Thymus (tissue), 11 donors: Measurements from ENCODE around the gene RAD23B. TPM values are rescaled to one million over a fixed set of nuclear protein-coding genes. Genes with fewer than 3 reads are reported as not detected.
"Not testable (repeated sequence)": the region's sequence is repeated elsewhere in the genome, so short reads cannot be mapped to it uniquely, and the experiment has no call there.

Source experiments
- DNase-seq, 9 donors: peaks; one replicate each; pipeline ENCODE4 v3.0.0-alpha.2; 2013; ENCODE audit warnings: low spot score in 9 of 9, low read depth in 6 of 9, missing footprints in 1 of 9
- H3K27ac ChIP-seq, 2 donors: one replicate each; pipeline ENCODE4 v1.5.1; 2013; ENCODE audit warnings: control low read depth in 1 of 2, low read depth in 1 of 2, low read length in 1 of 2, mild to moderate bottlenecking in 1 of 2, moderate library complexity in 1 of 2
- H3K27me3 ChIP-seq, 2 donors: one replicate each; pipeline ENCODE4 v1.5.1; 2013; ENCODE audit warnings: low read length in 1 of 2; ENCODE audit not compliant: control insufficient read depth in 2 of 2, insufficient read depth in 1 of 2
- H3K36me3 ChIP-seq, 2 donors: one replicate each; pipeline ENCODE4 v1.5.1; 2013; ENCODE audit warnings: low read length in 1 of 2, mild to moderate bottlenecking in 1 of 2, moderate library complexity in 1 of 2; ENCODE audit not compliant: control insufficient read depth in 2 of 2, insufficient read depth in 2 of 2
- H3K4me1 ChIP-seq, 2 donors: one replicate each; pipeline ENCODE4 v1.5.1; 2013; ENCODE audit warnings: low read length in 2 of 2; ENCODE audit not compliant: control insufficient read depth in 2 of 2, insufficient read depth in 2 of 2
- H3K4me3 ChIP-seq, 2 donors: one replicate each; pipeline ENCODE4 v1.5.1; 2013; ENCODE audit warnings: low read length in 2 of 2, control low read depth in 1 of 2, mild to moderate bottlenecking in 1 of 2
- H3K9me3 ChIP-seq, 2 donors: one replicate each; pipeline ENCODE4 v1.5.1; 2013; ENCODE audit warnings: low read length in 1 of 2, mild to moderate bottlenecking in 1 of 2; ENCODE audit not compliant: control insufficient read depth in 2 of 2, insufficient read depth in 1 of 2
- WGBS: extraction: QIAGEN DNeasy Blood & Tissue Kit; methylation state at CpG from one replicate; pipeline ENCODE4 v1.1.7; 2013; 5-methylcytosine and 5-hydroxymethylcytosine counted together
- polyA plus RNA-seq: library from polyadenylated mRNA; stranded (reverse); fragments of 200-250 nt; gene quantifications from one replicate; pipeline ENCODE4 v1.2.3, GENCODE V29; 2013
- total RNA-seq: library from RNA; stranded (reverse); fragments of 120-200 nt; gene quantifications from one replicate; pipeline ENCODE4 v1.2.4, GENCODE V29; 2013
- donor health status: healthy.

Gene RAD23B
- total and polyA plus RNA-seq, 2 donors = 40.7 to 51.4 TPM

DNA sequence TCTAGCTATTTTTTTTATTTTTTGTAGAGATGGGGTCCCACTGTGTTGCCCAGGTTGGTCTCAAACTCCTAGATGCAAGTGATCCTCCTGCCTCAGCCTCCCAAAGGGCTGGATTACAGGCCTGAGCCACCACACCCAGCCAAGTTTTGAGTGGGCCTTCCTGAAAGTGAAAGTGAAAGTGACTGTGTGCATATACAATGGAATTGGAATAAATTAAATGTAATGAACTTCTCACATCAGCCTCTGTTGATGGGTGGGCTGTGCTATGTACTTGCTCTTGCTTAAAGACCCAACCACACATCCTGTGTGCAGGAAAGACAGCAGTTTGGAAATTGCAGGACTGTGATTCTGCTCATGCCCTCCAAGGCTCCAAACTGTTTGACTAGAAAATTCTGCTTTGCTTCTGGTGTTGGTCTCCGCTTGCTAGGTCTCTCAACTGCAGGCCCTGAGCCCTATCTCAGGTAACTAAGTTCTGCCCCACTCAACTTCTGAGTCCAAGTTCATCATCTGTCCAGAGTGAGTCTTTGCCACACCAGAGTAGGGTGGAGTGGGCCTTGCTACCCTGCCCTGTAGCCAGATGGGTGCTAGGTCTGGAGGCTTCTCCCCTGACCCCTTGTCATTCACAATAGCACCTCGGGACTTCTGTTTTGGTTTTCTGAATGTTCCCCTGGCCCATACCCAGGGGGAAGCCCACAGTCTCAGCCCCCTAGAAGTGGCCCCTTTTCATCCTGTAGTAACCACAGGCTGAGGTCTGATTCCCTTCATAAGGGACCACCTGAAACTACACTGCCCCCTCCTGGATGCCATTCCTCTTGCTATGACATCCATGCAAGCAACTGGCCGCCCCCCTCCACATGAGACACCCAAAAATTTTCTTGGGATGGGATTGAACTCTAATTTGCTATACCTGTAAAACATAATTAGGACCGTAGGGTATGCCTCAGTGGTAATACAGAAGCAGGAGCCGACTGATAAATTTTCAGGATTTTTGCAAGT lies 36.5 kb upstream of the RAD23B start:
- DNase-seq = peak in 2 of 9 donors; percentile 9 to 34
- H3K4me3 ChIP-seq = no peak overlapping the region
- H3K9me3 ChIP-seq = no peaks in the 10 kb centered on the region
- H3K4me1 ChIP-seq = peaks cover 0 to 3% of the 10 kb centered on the region in 2 donors
- 96% methylated on average over 5 of the region's 5 CpGs for WGBS
- no peaks in the 10 kb centered on the region for H3K27me3 ChIP-seq
- H3K27ac ChIP-seq = no peak overlapping the region
- no peaks in the 10 kb centered on the region for H3K36me3 ChIP-seq

DNA sequence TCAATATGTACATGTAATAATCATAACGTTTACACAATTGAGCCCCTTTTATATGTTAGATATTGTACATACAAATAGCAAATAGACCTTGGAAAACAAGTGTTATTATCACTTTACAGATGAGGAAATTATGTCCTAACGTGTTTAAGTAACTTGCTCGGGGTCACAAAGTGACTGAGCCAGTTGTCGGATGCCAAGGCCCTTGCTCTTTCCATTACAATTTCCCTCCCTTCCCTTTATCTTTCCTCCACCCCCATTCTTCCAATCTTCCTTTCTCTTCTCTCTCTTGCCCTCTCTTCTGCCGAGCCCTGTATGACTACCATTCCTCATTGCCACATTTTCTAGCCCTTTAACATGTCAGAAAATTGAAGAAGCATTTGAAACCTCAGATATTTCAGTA lies 34.4 kb upstream of the RAD23B start:
- no peak for DNase-seq
- Histone ChIP-seq H3K4me1 (peaks cover 0 to 3% of the 10 kb centered on the region in 2 donors), H3K27ac (no peak overlapping the region), H3K36me3 (no peaks in the 10 kb centered on the region), H3K27me3 (no peaks in the 10 kb centered on the region), H3K4me3 (no peak overlapping the region), H3K9me3 (no peaks in the 10 kb centered on the region)
- WGBS = 94% methylated on average over 5 of the region's 5 CpGs

DNA sequence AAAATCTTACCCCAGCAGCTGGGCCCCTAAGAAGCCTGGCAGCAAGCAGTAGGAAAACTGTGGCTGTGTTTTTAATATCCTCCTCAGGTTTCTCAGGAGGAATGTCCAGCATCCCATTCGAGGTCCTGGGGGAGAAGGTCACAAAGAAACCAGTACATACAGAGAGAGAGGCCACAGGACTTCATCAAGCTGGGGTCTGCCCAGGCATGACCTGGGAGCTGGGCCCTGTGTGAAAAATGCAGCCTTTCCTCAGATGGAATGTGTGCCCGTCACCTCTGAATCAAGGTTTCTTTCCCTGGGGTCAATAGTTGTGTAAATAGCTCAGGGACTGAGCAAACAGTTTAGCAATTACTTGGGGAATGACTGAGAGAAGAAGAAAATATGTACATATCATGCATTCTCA lies 33.9 kb upstream of the RAD23B start:
- Histone ChIP-seq H3K36me3 (no peaks in the 10 kb centered on the region), H3K27ac (no peak overlapping the region), H3K9me3 (no peaks in the 10 kb centered on the region), H3K4me3 (no peak overlapping the region), H3K27me3 (no peaks in the 10 kb centered on the region), H3K4me1 (peaks cover 0 to 3% of the 10 kb centered on the region in 2 donors)
- WGBS = 79% methylated on average over 2 of the region's 2 CpGs
- no peak for DNase-seq

DNA sequence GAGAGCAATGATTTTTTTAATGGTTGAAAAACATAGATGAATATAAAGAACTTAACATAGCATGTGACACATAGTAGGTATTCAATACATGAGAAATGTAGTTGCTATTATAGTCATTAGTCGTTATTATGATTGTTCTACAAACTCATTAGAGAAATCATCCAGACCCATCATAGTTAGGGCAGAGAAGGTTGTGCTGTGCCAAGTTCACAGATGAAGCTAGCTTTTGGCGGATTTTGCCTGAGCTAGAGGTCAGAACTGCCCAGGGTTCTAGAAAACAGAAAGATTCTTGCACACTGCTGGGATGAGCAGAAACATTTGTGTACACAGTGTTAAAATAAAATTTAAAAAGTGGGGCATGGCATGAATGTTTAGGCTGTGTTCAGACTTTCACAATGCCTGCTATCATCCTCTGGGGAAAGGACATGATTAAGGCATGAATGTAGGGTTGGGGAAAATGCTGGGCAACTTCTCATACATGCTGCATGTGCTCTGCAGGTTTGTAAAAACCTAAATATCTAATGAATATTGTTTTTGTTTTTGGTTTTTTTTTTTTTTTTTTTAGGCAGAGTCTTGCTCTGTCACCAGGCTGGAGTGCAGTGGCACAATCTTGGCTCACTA lies 33.3 kb upstream of the RAD23B start:
- Histone ChIP-seq H3K4me3 (no peak overlapping the region), H3K36me3 (no peaks in the 10 kb centered on the region), H3K27me3 (no peaks in the 10 kb centered on the region), H3K4me1 (peaks cover 0 to 3% of the 10 kb centered on the region in 2 donors), H3K27ac (no peak overlapping the region), H3K9me3 (no peaks in the 10 kb centered on the region)
- 96% methylated on average over 2 of the region's 2 CpGs for WGBS
- no peak for DNase-seq

DNA sequence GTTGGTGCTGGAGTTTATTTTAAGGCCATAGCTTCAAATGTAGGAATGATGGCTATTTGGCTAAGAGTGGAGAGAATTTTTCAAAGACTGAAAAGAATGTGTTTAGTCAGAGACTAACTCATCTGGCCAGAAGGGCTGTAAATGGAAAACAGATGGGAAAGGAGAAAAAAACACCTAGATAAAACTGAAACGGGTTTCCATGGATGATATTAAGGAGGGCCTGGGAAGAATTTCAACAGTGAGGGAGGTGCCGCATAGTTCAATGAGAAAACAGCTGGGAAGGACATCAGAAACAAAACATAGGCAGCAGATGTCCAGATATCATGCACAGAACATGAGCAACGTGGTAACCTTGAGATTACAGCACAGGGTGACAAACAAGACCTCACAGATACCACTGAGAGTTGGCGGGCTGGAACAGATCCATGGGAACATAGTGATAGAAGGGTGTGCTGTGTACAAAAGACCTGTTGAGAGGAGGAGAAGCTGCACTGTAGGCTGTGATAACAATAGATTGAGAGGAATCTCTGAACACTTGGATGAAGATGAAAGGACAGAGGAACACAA lies 31.2 kb upstream of the RAD23B start:
- 91% methylated on average over 4 of the region's 4 CpGs for WGBS

DNA sequence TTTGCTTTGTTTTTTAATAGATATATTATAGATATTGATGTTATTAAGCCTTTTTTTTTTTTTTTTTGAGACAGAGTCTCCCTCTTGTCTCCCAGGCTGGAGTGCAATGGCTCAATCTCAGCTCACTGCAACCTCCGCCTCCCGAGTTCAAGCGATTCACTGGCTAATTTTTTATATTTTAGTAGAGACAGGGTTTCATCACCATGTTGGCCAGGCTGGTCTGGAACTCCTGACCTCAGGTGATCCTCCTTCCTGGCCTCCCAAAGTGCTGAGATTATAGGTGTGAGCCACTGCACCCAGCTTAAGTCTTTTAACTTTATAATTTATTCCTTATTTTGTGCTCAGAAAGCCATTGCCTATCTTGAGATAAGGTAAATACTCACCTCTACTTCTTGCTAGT lies 24.2 kb upstream of the RAD23B start:
- Histone ChIP-seq H3K36me3 (no peaks in the 10 kb centered on the region), H3K9me3 (no peaks in the 10 kb centered on the region), H3K27me3 (no peaks in the 10 kb centered on the region), H3K4me1 (no peaks in the 10 kb centered on the region), H3K27ac (no peak overlapping the region), H3K4me3 (no peak overlapping the region)
- WGBS = 98% methylated on average over 3 of the region's 3 CpGs
- DNase-seq = no peak

More for the DNA sequence above, 31.2 kb upstream of the RAD23B start:
- no peak overlapping the region for H3K4me3 ChIP-seq
- no peaks in the 10 kb centered on the region for H3K9me3 ChIP-seq
- H3K27ac ChIP-seq = no peak overlapping the region
- no peaks in the 10 kb centered on the region for H3K36me3 ChIP-seq
- no peaks in the 10 kb centered on the region for H3K4me1 ChIP-seq
- no peaks in the 10 kb centered on the region for H3K27me3 ChIP-seq
- no peak for DNase-seq

DNA sequence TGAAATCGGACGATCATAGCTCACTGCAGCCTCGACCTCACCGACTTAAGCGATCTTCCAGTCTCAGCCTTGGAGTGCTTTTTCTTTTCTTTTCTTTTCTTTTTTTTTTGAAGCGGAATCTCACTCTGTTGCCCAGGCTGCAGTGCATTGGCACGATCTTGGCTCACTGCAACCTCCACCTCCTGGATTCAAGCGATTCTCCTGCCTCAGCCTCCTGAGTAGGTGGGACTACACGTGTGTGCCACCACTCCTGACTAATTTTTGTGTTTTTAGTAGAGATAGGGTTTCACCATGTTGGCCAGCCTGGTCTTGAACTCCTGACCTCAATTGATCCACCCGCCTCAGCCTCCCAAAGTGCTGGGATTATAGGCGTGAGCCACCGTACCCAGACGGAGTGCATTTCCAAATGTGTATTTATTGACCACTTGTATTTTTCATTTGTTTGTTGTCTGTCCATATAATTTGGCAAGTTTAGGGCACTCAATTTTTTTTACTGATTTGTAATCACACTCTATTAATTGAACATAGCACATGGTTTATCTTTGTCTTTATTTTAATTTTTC lies 23.2 kb upstream of the RAD23B start:
- not testable (repeated sequence) for H3K4me1 ChIP-seq, H3K27me3 ChIP-seq, H3K4me3 ChIP-seq, H3K9me3 ChIP-seq, H3K36me3 ChIP-seq, DNase-seq, H3K27ac ChIP-seq
- WGBS = 97% methylated on average over 13 of the region's 13 CpGs

DNA sequence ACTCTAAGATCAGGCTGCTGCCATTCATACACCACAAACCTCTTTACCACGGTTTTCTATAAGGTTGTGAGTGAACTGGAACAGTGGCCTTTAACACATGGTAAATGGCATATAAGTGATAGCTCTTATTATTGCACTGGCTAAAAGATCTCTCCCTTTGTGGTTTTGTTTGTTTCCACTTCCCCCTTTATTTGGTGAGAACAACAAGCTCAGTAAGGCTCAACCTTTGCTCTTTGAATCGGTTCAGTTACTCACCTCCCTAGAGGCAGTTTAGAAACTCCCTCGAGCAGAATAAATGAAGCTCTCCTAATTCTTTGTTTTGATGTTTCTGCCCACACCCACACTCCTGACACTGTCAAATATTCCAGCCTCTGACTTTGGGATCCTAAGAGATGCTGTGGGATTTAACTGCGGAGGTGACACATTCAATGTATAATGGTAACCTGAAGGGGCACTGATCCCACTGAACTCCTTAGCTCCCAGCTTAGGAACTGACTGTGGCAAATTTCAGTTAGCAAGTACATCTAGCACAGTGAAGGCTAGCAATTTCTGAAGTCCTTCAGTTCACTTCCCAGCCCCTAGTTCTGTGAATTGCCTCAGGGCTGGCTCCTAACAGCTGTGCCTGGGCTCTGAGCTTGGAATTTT lies 22.5 kb upstream of the RAD23B start:
- no peak overlapping the region for H3K4me3 ChIP-seq
- no peak overlapping the region for H3K27ac ChIP-seq
- H3K27me3 ChIP-seq = no peaks in the 10 kb centered on the region
- H3K36me3 ChIP-seq = no peaks in the 10 kb centered on the region
- no peaks in the 10 kb centered on the region for H3K9me3 ChIP-seq
- no peak for DNase-seq
- no peaks in the 10 kb centered on the region for H3K4me1 ChIP-seq
- WGBS = 37% methylated on average over 4 of the region's 4 CpGs
